ENCODE measurements around the gene RASAL1.
"Not testable (repeated sequence)": the region's sequence is repeated elsewhere in the genome, so short reads cannot be mapped to it uniquely, and the experiment has no call there.

Gene RASAL1

GRCh38 chr12:113141716-113142115 is 6.2 kb upstream of the RASAL1 start:
- DNase-seq (ENCODE audit: low read depth), result not testable (repeated sequence)

DNA sequence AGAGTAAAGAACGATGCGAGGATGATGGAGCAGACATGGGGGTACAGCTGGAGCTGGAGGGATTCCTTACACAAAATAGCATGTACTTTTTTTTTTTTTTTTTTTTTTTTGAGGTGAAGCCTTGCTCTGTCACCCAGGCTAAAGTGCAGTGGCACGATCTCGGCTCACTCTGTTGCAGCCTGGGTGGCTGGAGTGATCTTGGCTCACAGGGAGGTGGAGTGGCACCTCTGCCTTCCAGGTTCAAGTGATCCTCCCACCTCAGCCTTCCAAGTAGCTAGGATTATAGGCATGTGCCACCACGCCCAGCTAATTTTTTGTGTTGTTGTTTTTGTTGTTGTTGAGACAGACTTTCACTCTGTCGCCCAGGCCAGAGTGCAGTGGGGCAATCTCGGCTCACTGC is 5.1 kb upstream of the RASAL1 start:
- DNase-seq (ENCODE audit: low read depth), result no peak

GRCh38 chr12:113138826-113139225 is 3.3 kb upstream of the RASAL1 start:
- DNase-seq (ENCODE audit: low read depth), result no peak

DNA sequence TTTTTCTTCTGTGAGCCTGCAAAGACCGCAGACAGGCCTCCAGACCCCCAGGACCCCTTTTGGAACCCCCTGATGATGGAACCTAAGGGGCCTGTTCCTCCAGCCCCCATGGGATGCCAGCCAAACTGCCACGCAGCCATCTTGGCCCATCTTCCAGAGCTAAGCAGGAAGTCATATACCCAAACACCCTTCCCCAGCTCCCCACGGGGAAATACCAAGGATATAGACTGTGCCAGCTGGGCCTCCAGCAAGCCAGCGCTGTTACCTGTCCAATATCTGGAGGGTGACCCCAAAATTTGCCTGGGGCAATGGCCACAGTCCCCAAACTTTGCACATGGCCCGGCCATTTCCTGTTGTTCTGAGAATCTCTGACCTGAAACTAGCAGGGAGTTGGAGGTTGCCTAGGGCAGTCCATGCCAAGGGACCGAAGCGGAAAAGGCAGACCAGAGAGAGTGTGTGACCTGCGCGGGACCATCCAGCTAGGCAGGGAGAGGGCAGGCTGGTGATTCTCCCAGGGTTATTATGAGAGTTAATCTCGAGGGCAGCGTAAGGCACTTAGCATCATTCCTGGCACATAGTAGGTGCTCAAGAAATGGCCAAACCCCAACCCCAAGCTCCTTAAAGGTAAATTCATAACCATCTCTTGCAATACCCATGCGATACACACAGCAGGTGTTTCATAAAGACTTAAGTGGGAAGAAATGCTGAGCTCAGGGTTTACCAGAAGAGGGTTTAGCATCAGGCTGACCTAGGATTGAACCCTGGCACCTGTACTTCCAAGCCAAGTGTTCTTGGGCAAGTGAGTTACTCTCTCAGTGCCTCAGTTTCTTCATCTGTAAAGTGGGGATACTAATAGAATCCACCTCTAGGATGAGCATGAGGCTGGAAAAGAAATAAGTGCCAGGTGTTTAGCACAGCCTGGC is 2.6 kb upstream of the RASAL1 start:
- no peak for DNase-seq (ENCODE audit: low read depth)

DNA sequence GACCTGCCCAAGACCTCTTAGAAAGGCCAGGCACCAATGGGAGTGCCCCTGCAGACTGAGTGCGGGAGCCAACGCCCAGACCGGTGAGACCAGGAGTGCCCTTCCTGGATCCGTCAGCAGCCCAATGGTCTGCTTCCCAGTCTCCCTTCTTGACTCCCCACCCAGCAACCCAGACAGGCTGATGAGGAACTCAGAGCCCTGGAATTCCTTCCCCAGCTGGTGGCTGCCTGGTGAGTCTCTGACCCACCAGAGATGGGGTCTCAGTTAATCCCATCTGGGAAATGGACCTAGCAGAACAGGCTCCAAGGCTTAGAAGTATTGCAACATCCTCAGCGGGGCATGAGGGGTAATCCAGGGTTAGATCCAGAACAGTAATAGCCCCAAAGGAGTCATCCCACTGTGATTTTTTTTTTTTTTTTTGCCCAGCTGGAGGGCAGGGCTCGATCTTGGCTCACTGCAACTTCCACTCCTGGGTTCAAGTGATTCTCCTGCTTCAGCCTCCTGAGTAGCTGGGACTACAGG is 1.5 kb upstream of the RASAL1 start:
- DNase-seq (ENCODE audit: low read depth), result no peak

GRCh38 chr12:113136128-113136989 is 798 bp upstream of the RASAL1 start:
- DNase-seq (ENCODE audit: low read depth), result peak; percentile 25

DNA sequence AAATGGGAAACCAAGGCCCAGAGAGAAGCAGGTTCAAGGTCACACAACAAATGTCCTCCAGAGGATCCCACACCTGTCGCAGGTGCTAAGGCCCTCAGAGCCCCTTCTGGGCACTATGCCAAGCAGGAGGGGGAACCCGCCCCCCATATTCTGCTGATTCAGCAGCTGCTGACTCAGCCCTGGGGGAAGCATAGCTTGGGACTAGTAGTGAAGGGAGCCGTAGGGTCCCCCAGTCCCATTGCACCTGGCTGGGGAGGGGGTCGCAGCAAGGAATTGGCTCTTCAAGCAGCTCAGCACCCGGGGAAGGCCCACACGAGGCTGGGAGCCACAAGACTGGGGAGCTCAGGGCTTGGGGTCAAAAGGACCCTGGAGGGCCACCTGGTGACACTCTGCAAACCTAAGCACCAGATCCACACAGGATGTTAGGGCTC is 1.0 kb downstream of the RASAL1 start:
- DNase-seq (ENCODE audit: low read depth), result no peak

DNA sequence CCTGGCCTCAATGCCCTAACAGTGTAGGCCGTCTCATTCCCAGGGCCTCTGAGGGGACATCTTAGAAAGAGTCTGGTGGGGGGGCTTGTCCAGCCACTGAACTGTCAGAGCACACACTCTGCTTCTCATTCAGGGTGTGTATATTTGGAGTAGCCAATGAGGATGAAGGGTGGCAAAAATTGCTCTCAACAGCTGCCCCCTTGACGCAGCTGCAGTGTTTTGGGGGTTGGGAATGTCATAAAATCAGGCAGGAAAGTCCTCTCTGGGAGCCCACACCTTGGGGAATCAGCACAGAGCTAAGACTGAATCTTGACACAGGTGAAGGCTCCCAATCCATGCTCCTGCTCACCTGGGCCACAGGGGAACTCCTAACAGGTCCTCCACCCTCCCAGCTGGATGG is 1.5 kb downstream of the RASAL1 start:
- no peak for DNase-seq (ENCODE audit: low read depth)

DNA sequence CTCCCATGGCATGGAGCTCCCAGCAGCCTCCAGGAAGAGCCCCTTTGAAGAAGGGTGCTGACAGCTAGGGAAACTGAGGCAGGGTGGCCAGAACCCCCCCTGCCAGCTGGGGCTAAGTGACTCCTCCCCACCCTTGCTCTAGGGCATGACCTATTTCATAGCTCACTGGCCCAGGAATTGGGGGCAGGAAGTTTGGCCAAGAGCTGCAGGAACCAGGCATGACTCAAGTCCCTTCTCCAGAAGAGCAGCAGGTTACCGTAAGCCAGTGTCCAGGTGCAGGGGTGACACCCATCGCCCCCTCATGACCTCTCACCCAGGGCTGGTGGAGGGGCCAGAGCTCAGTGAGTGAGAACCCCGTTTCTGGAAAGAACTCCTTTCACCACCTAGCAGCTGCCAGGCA is 1.9 kb downstream of the RASAL1 start:
- no peak for DNase-seq (ENCODE audit: low read depth)

- DNase-seq (ENCODE audit: low read depth), result no peak
These were observed 2.5 kb downstream of the RASAL1 start for GRCh38 chr12:113133036-113133435.

GRCh38 chr12:113131556-113131955 is 4.0 kb downstream of the RASAL1 start:
- no peak for DNase-seq (ENCODE audit: low read depth)

GRCh38 chr12:113130457-113131135 is 5.0 kb downstream of the RASAL1 start:
- DNase-seq (ENCODE audit: low read depth), result no peak

DNA sequence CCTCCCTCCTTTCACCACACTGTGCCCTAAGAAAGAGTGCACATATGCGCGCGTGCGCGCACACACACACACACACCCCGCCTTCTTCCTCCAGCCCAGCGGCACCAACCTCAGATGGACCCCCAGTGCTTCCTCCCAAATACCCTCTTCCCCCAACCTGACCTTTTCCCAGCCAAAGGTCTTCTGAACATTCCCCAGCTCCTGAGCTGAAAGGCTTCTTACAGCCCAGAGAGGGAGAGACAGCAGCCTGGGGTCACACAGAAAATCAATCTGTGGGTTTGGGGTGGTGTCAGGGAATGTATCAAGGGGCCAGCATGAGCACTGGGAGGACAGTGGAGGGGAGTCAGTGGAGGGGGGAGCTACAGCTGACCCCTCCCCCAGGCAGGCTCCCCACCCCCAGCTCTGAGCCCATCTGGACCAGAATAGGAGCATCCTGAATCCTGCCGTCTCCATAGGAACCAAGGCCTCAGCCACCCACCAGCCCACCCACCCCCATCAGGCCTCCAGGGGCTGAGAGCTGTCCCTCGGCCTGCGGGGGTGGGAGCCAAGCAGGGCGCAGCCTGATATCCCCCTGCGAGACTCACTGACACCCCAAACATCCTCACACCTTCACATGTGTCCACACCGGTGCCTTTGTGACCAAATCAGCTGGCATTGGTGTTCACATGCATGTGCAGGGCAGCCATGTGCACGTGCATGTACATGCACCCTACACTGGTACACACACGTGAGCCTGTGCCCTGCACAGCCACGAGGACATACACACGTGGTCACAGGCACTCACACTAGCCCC is 5.7 kb downstream of the RASAL1 start:
- DNase-seq (ENCODE audit: low read depth), result no peak

GRCh38 chr12:113128802-113129663 is 6.5 kb downstream of the RASAL1 start:
- no peak for DNase-seq (ENCODE audit: low read depth)

DNA sequence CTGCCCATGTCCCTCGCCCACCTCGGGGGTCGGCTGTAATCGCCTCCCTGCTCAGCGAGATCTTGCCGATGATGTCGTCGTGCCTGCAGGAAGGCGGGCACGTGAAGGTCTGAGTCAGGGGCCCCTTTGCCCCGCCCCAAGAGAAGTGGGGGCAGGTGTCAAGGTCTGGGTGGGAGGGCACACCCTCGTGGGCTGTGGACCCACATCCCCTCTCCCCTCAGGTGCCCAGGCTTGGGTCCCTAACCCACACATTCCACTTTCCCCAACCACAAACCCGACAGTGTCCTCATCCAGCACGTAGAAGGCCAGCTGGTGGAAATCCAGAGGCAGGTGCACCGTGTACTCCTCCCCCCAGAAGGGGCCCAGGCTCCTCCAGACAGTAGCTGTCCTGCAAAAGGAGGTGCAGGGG is 7.8 kb downstream of the RASAL1 start:
- DNase-seq (ENCODE audit: low read depth), result no peak

GRCh38 chr12:113120670-113121370 is 14.7 kb downstream of the RASAL1 start:
- DNase-seq (ENCODE audit: low read depth), result no peak

- DNase-seq (ENCODE audit: low read depth), result no peak
These were observed 15.4 kb downstream of the RASAL1 start for GRCh38 chr12:113119980-113120669.

DNA sequence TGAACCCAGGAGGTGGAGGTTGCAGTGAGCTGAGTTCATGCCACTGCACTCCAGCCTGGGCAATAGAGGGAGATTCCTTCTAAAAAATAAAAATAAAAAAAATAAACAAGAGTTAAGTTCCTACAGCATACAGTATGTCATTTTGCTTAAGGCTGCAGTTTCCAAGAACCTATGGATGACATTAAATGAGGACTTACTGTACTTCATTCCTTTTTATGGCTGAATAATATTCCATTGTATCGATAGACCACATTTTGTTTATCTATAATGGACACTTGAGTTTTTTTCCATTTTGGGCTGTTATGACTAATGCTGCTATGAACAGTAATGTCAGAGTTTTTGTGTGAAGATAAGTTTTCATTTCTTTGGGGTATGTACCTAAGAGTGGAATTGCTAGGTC is 17.4 kb downstream of the RASAL1 start:
- DNase-seq (ENCODE audit: low read depth), result no peak

DNA sequence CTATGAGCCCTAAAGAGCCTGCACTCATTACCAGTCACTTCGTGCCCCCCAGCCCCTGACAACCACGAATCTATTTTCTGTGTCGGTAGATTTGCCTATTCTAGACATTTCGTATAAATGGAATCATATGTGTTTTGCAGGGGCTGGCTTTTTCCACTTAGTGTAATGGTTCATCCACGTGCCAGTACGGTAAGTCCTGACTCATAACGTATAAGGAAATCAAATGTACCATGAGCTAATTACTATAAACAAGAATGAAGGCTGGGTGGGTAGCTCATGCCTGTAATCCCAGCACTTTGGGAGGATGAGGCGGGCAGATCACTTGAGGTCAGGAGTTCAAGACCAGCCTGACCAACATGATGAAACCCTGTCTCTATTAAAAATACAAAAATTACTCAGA is 17.9 kb downstream of the RASAL1 start:
- not testable (repeated sequence) for DNase-seq (ENCODE audit: low read depth)
